ENCODE measurements around the gene ARHGEF28.
A peak's percentile ranks its signal among the peaks of the same experiment; 100 is the strongest.

ARHGEF28 gene

DNA sequence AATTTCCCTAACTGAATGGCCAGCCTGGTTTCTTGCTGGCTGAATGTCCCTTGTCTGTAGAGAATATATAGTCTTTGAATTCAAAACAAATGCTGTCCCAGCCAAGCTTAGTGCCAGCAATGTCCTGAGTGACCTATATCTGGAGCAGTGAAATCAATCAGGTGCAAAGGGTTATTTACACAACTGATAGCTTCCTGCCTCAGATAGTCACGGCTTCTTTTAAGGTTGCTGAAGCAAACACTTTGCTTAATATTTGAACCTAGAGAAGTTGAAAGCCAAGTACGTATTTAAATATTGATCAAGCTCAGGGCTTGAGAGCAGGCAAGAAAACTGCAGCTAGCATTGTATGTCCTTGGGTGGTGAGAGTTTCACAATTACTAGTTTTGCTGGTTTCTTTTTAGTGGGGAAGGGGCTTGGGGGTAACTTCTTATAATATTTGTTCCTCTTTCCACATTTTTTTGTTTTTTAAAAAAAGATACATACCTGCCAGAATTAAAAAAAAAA is 2.0 kb upstream of the ARHGEF28 start:
- DNase-seq: peak in 1 of 2 experiments; percentile 26

DNA sequence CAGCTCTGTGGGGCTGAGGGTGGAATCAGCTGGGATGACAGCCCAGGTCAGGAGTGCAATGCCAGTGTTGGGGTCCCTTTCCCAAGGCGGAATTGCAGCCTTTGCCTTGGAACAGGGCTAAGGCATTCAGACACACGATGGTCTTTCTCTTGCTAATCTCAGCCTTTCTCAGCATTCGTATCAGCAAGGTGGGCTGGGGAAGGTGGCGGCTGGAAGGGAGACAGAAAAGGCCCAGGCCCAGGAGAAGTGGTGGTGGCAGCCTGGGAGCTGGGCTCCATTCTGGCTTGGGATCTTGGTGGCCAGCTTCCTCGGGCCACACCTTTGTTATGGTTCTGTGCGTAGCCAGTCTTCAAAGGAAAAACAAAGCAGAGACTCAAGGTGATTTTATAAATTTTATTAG is 1.1 kb upstream of the ARHGEF28 start:
- DNase-seq: no peak

DNA sequence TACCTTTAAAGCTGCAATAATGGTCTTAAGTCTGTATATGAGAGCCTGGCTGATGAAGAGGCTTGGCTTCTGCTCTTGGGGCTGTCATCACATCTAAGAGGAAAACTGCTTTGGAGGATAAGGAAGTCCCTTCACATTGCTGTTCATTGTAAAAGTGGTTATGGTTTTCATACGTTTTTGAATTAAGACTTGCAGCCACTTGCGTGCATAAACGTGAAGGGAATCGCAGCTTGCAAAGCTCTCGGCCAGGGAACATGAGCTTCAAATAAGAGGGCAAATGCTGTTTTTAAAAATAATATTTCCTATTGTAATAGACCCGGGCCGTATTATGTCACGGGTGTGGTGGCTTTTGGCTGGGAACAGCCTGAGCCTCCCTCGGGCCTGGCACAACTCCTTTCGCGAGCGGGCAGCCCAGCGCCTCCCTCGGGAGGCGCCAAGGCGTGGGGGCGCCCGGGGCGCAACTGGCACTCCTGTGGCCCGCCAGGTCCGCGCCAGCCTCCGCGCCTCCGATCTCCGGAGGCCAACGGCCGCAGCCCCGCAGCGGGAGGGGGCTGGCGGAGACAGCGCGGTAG is 538 bp upstream of the ARHGEF28 start:
- DNase-seq: no peak

DNA sequence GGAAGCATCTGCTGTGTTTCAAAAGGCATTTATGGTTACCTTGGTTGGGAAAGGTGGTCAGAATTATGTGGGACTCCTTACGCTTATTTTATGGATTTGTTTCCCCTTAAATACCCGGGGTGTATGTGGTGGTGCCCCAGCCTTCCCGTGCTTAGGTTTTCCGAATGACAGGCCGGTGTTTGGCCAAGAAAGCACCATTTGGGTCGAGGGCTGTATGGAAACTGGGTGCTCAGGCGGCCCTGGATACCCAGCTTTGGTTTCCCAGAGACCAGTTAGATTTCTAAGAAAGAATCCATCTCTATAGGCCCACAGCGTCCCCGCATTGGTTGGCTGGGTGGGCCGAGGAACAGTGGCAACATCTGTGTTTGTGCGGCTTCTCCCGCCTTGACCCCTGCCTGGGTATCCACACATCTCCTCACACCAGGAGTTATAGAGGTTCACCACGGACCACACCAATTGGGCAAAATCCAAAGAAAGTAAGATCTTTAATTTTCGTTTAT is 868 bp downstream of the ARHGEF28 start:
- no peak for DNase-seq

DNA sequence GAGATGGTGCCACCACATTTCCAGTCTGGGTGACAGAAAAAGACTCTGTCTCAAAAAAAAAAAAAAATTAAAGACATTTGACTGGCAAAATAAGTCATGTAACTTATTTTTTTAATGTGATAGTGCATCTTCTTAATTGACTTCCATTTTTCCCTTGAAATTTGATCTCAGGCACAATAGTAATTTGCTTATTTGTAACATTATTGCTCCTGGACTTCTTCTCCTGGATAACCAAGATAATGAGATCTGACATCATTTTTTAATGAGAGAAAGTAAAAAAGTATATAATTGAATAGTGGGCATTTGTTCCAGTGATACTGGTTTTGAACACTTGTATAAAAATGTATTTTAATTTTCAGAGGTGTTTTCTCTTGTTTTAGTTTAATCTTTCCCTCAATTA is 3.5 kb downstream of the ARHGEF28 start:
- DNase-seq: no peak

DNA sequence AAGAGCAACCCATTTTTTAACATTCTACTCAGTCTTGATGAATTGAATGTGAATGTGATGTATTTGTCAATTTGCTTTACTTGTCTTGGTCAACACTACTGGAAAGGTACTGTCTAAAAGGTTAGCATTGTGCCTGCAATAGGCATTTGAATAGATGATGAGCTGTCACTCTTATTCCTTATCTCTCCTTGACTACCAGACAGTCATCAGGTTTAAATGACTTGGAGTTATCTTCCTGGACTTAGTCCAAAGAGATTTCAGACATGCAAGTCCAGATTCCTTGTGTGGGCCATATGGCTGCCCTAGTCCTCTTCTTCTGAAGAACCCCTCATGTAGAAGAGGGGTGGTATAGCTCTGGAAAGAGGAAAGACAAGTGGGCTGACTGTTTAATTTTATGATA is 4.8 kb downstream of the ARHGEF28 start:
- DNase-seq: no peak

DNA sequence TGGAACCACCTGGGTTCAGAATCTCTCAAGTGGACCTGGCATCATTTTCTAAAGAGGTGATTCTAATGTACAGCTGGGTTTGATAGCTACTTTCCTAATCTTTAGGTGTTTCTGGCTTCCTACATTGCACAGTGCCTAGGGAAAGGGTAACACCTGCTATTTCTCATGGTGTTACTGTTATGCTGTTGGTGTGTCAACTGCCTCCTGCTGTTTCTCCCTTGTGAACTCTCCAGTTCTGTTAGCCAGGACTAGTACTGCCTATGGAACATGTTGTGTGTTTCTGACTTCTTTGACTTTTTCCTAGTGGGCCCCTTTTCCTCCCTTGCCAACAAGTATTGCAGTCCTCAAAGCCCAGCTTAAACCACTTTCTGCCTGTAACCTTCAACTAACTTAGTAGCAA is 5.5 kb downstream of the ARHGEF28 start:
- DNase-seq: no peak

DNA sequence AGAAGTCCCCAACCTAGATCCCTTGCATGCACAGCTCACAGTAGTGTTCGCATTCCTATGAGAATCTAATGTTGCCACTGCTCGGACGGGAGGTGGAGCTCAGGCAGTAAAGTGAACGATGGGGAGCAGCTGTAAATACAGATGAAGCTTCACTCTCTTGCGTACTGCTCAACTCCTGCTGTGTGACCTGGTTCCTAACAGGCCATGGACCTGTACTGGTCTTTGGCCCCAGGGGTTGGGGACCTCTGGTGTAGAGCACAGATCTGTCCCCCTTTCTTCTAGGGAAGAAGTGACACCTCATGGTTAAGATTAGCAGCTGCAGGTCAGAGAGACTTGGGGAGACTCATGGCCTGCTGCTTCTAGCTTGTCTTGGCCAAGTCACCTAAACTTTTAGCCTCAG is 7.1 kb downstream of the ARHGEF28 start:
- DNase-seq: no peak

DNA sequence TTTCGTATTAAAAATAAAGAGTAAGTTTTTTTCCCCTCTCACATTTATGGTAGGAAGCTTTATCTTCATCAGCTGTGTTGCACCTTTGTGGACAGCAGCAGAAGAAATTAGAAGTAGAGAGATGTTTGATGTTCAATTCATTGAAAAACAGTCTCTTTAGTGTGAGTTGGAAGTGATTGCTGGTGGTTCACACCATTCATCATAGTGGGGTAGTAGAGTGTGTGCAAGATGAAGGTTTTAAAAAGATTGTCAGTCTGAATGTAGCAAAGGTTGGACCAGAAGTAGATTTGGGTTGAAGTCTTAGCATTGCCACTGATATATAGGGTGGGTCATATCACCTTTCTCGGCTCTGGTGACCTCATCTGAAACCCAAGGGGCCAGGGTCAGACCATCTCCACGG is 10.4 kb downstream of the ARHGEF28 start:
- DNase-seq: no peak

DNA sequence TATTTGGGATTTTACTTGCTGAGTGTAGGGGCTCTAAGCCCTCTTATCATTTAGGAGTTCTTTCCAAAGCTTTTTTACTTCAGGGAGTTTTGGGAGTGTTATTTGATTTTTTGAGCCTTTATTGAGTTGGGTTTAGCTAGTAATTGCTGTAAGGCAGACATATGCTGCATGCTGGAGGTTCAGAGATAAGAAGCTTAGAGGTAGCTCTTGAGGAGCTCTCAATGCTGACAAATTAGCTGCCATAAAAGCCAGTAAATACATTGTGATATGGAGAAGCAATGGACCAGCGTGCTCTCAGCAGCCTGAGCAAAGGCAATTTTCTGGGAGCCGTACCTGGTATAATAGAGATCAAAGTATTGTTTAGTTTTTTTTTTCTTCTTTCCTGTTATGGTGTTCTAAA is 11.6 kb downstream of the ARHGEF28 start:
- DNase-seq: no peak

DNA sequence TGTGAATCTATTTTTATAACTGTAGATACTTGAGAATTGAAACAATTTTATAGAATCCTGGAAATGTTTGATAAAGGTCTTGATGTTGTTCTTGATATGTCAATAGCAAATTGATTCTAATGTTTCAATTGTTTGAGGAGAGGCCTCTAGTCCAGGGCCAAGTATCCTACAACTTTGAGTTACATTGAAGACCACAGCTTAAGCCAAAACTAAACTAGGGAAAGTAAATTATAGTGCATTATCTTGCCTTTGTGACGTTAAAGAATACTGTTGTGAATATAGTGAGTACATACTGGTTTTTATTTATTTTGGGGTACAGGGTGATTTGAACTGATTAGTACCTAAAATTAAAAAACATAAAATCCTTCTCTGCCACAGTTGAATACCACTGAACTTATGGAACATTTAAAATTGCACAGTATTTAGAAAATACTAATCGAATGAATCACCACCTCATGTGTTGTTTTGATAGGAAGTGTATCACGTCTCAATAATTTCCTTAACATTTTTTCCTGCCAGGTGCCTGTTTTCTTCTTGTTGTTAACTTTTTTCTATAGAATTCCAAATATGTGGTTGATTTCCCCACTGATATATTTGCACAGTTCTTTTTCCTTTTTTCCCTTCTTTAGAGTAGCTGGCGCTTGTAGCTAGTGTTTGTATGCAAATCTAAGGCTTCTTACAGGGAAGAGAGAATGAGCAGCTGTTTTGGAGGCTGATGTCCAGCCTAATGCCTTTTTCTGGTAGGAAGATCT is 12.5 kb downstream of the ARHGEF28 start:
- DNase-seq: peak in 1 of 2 experiments; percentile 30

DNA sequence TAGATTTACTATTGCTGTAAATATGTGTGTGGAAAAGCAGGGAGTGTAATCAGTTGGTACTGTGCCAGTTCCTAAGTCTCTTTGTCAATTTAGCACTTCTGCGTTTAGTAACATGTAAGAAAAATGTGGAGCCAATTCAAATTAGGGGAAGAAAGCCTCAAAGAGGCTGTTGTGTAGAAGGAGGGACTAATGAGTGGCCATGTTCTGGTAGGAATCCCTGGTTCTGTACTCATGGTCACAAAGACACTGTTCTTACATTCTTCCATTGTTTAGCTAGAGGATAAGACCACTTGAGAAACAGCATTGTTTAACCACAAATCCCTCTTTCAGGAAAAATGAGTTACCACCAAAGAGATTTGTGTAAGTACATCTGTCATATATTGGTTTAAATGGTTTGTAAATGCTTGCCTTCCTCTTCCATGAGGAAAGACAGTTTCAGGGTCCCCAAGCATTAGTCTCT is 14.9 kb downstream of the ARHGEF28 start:
- no peak for DNase-seq

DNA sequence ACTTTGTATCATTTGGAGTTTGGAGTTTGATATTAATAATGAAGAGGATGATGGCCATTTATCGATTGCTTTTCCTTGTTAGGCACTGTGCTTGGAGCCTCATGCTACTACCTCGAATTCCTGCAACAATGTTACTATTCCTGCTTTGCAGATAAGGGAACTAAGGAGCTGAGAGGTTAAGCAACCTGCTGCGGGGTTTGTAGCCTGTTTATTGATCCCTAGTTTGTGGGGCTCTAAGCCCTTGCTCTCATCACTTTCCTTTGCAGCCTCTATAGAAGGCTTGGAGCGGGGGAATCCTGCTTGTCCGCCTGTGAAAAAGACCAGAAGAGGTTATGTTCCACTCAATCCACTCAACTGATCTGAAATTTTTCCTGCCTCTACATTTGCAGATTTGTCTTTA is 15.8 kb downstream of the ARHGEF28 start:
- no peak for DNase-seq

DNA sequence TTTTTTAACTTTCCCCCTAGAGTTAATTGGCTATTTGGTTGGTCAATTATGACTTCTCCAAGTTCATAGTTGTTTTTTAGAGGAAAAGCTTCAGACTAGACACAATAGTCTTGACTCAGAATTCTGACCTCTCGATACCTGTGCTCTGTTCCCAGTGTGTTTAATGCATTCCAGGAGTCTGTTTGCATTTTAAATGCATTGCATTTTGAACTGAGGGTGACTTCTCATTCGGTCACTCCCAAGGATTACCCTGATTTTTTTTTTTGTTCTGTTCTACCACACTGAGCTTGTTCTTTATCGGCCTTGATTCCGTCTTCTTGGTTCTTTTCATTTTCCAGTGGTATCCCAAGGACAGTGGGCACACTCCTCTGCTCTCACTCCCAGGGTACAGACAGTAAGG is 16.3 kb downstream of the ARHGEF28 start:
- DNase-seq: no peak

DNA sequence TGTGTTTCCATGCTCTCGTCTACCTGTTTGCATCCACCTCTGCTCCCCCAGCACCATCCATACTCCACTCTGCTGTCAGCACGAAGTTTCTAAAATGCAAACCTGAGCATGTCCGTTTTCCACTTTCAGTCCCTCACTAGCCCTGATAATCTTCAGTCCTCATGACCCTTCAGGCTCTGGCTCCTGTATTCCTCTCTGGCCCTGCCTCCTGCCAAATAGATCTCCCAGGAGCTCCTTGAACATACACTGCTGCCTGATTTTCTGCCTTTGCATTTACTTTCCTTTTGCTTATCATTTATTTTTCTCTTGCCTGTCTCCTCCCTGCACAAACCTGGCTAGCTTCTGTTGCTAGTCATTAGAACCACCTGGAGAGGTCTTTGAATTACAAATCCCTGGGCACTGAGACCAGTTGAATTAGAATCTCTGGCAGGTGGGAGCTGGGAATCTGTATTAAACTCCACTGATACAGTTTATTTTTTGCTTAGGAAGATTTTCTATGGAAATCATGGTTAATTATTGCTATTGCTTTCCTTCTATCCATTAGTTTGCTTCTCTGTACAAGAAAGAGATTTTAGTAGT is 18.5 kb downstream of the ARHGEF28 start:
- peak in 1 of 2 experiments; percentile 27 for DNase-seq

DNA sequence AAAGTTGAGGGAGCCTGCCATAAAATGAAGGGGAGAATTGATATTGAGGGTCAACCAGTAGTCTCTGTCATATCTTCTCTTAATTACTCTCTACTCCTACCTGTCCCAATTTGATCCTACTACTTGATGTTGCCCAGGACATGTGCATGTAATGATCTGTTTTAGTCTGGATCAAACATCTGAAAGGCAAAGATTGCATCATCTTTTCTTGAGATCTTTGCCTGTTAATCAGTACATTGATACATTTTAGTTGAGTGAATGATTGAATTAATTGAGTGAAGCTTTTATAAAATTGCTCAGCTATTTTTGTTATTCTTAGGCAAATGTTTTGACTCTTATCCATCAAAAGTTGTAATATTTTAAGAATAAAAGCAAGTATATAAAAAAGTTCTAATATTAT is 21.7 kb downstream of the ARHGEF28 start:
- no peak for DNase-seq

DNA sequence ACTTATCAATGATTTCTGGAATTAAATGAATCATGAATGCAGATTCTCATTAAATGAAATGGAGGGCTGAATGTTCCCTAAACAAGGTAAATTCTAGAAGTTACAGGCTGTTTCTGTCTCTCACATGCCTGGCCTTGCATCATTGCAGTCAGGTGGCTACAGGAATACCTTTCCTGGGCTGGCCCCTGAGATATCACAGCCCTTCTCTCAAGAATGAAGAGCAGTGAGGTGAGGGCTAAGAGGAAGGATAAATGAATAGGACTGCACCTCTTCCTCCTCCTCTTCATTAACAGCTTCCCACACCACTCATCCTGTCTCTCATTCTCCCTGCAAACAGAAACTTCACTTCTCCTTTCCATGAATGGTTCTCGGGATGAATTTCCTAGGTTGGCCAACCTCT is 22.5 kb downstream of the ARHGEF28 start:
- no peak for DNase-seq

DNA sequence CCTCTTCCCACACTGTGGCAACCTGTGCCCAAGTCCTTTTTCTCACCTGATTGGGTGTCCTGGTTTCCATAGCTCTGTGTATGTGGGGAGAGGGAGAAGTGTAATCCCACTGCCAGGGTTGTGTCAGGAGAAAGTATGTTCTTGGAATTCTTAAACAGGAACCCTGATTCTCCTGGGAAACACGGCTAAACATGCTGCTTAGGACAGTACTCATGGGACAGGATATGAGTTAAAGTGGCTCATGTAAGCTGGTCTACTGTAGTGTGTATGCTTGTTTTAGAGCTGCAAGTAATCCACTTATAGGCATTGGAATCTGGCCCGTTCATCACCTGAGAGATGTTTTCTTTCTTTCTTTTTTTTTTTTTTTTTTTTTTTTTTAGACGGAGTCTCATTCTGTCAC is 23.9 kb downstream of the ARHGEF28 start:
- no peak for DNase-seq

DNA sequence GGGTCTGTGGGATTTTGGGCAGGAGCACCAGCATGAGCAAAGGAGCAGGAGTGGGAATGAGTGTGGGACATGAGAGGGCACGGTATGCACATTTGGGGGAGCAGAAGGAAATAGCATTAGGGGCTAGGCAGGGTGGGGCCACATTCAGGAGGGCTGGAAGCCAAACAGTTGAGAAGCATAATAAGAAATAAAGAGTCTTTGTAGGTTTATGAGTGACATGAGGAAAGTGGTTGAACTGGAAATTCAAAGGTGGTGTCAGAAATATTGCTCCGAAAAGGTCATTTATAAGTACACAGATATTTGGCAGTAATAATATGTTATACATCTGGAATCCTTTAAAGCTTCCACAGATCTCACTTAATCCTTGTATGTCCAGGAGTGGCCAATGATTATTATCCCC is 26.4 kb downstream of the ARHGEF28 start:
- DNase-seq: no peak

DNA sequence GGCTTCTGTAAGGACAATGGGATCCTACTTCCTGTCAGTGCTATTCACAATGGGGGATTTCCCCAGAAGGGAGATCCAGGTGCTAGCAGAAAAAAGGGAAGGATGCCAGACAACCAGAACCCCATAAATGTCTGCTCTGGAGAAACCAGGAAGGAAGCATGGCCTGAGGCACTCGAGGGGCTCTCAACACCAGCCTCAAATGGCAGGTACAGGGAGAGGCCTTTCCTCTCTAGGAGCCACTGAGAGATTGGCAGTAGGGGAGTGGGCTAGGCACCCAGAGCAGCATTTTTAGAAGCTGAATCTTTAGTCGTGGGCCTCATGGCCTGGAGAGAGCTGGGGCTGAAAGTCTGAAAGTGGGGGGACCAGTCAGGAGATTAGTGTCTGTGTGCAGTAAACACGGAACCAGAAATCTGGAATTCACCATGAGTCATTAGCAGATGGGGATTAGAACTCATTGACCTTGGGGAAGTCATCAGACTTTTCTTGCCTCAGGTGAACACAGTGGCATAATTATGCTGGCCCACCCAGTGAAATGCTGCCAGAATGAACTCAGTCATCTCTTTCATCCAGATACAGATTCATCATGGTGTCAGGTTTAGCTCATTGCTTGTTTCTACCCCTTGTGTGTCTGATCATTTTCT is 28.3 kb downstream of the ARHGEF28 start:
- DNase-seq: no peak

DNA sequence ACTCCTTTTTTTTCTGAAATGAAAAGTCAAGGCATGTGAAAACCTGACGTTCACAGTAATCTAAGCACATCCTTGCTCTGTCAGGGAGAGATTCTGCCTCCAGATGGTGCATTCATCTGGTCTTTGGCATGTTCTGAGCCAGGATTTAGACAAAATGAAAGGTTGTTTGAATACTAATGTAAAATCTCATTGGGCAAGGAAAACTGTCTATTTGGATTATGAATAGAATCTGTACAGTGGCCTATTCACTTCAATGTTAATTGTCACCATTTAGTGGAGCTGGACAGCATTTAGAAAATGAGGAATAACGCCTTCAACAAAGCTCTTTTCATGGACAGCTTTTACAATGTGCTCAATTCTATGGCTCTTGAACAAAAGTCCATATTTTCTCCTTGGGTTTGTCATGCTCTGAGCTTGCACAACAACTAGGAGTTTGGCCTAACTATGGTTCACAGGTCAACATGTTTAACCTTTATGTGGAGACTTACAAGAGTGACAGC is 28.9 kb downstream of the ARHGEF28 start:
- no peak for DNase-seq

DNA sequence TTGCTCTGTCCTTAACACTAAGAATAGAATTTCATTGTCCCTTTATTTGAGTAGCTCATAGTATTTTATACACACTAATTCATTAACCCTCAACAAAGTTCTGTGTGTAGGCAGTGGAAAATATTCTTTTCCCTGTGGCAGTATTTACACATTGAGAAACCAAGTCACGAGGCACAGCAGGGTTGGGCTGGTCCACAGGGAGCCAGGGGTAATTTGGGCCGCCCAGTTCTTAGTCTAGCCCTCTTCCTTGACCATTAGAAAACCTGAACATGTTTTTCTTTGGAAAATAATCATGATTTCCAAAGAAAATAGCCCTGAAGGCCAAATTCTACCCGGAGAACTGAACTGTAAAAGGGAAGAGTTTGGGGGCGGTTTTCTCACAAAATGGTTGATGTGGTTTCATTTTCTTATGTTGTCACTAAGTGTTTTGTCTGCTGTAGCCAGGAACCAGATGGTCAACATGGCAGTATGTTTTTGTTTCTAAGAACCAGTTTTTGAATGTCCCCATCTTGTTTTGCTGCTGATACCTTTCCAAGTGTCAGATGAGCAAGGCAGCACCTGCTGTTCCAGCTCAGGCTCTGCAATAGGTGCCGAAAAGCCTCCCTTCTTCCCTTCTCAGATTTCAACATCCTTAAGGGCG is 29.6 kb downstream of the ARHGEF28 start:
- DNase-seq: no peak

DNA sequence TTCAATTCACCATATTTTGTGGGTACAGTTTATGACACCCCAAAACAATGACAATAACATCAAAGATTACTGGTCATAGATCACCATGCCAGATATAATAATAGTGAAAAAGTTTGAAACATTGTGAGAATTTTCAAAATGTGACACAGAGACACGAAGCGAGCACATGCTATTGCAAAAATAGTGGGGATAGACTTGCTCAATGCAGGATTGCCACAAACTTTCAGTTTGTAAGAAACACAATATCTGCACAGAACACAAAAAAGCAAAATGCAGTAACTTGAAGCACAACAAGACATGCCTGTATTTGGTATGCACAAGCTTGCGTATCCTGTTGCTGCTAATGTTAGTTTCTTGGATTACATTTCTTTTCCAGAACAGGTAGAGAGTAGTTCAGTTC is 35.8 kb downstream of the ARHGEF28 start:
- DNase-seq: no peak

Data from NCI-H526 (cell line).